GM18511 (cell line): ENCODE results near the gene ARRDC4.

Experiments
- ATAC-seq: cut with Tn5 transposase; IDR thresholded peaks from one replicate; pipeline ENCODE4 v1.9.1; 2021; ENCODE audit warnings: mild to moderate bottlenecking, moderate library complexity; ENCODE audit not compliant: unreplicated experiment

The ARRDC4 gene, protein sequence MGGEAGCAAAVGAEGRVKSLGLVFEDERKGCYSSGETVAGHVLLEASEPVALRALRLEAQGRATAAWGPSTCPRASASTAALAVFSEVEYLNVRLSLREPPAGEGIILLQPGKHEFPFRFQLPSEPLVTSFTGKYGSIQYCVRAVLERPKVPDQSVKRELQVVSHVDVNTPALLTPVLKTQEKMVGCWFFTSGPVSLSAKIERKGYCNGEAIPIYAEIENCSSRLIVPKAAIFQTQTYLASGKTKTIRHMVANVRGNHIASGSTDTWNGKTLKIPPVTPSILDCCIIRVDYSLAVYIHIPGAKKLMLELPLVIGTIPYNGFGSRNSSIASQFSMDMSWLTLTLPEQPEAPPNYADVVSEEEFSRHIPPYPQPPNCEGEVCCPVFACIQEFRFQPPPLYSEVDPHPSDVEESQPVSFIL

DNA sequence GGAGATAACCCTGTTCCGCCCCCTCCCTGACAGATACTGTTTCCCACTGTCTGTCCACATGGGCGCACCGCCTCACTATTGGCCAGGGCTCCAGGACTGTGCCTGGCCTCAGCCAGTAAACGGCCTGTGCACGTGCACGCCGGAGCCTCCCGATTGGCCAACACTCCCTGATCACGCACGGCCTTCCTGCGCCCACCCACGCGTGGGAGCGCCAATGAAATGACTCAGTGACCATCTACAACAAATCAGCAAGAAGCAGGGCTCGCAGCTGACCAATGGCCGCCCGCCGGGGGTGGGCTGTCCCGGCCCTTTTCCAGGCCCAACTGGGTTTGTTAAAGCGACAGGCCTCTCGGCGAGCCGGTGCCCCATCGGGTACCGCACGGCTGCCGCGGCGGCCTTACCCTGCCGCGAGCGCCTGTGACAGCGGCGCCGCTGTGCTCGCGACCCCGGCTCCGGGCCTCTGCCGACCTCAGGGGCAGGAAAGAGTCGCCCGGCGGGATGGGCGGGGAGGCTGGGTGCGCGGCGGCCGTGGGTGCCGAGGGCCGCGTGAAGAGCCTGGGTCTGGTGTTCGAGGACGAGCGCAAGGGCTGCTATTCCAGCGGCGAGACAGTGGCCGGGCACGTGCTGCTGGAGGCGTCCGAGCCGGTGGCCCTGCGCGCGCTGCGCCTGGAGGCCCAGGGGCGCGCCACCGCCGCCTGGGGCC is at the start of gene ARRDC4:
Gene ARRDC4, plus strand, starts transcription at position 340 of the 703 bp plus-strand sequence. Its CDS starts 159 bp downstream, at position 499.
- peak; percentile 72 for ATAC-seq

DNA sequence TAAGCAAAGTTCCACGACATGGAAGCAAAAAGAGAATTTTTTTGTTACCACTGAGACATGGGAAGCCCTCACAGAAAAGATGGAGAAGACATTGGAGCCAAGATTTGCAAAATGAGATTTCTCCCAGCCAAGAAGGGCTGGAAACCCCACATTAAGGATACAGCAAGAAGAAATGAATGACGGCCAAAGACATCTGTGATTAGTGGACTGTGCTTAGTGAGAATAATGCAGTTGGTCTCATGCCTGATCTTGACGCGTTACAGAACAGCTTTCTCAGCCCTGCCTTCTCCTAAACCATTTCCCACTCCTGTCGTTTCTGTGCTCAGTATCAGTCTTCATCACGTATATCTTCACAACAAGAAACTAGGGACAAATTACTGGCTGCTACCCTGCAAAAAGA is 45.8 kb upstream of the ARRDC4 start:
- ATAC-seq, result no peak

DNA sequence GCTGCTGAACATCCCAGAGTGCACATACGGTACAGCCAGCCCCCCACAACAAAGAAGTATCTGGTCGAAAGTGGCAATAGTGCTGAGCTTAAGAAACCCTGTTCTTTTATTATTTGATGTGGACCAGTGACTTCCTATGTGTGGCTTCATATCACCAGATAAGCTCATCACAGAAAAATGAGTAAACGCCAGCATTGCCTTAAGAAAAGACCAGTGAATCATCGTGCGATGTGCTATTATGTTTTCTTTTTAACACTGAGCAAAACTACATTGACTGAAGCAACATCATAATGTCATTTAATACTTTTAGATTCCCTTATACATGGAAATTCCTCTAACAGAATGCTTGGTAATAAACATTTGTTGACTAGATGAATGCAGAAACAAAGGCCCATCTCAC is 45.2 kb upstream of the ARRDC4 start:
- ATAC-seq, result no peak

DNA sequence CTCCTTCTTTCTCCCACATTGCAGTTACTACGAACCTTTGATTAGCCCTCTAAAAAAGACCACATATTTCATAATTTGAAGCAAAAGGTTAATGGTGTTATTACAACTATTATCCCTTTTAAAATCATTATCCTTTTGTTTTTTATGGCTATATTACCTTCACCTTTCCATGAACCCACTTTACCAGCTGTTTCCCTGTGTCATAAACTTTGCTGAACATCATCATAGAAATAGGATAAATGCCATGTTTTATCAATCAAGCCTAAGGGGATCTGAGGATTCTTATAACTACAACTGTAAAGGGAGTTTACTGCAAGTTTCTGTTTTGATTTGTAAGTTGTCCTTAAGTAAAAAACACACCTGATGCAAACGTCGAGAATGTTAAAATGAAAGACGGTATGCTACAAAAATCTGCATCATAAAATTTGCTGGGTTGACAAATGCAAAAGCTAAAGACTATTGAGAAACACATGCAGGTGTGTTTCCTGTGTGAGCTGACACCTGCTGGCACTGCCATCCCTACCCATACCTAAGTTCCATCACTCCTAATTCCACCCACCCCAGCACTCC is 39.1 kb upstream of the ARRDC4 start:
- ATAC-seq, result no peak

DNA sequence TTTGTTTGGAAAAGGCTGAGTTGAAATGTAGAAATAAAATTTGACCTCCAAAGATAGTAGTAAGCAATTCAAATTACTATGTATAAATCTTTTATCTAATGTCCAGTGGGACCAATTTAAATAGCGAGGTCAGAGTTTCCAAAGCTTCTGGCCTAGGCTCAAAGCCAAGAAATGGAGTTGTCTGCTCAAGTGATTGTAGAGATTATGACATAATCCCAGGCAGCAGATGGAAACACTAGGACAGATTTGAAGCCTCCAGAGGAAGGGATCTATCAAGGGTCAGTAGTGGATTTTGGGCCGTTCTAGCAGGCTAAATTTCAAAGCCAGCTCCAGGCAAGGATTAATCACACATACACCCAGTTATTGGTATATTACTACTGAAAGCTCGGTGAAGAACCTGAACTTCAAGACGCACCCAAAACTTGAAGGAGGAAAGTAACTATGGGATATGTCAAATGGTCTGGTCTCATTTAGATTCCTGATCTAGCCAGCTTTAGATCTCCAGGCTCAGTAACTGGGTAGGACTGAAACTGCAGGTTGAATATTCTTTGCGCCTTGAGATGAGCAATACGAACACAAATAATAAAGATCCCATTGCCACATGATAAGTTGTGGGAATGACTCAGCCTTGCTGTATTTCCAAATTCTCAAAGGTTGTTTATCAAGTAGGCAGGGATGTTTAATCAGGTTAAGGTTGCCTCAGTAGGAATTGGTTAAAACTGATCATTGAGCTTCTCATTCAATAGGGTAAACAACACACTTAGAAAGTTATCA is 30.9 kb upstream of the ARRDC4 start:
- ATAC-seq, result no peak

DNA sequence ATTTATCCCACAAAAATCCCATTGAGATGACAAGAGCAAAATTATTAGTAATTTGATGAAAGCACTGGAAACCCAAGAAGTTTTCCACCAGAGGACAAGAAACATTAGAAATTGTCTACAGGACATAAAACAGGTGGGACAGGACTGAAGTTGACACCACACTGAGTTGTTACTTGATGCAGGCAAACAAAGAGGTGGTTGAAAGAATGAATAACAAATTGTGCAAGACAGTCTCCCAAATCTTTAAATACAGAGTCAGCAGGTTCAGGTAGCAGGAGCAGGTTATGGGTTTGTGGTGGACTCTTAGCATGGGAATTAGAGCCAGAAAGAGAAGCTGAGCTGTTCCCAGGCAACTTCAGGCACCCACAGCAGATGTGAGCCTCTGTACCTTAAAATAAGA is 30.3 kb upstream of the ARRDC4 start:
- no peak for ATAC-seq

DNA sequence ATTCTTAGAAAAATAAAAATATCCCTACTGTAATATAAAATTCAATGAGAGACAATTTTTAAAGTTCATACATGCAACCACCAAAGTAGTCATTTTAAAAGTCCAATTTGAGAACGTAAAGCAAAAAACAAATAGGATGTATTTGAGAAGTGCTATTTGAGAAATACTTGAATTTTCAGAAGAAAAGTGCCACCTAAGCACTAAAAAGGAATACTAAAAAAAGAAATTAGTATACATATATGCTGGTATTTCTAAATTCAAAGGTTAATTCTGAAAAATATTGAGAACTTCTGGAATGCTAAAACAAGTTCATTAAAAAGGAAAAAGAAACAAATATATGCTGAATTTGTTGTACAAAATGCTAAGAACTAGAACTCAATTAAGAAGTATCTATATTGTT is 29.2 kb upstream of the ARRDC4 start:
- ATAC-seq, result no peak

DNA sequence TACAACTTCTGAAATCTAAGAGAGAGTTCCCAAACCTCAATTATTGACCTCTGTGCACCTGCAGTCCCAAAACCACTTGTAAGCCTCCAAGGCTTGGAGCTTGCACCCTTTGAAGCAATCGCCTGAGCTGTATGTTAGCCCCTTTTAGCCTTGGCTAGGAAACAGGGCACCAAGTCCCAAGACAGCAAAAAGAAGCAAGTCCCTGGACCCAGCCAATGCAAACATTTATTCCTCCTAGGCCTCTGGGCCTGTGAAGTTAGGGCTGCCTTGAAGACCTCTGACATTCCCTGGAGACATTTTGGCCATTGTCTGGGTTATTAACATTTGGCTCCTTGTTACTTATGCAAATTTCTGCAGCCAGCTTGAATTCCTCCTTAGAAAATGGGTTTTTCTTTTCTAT is 26.9 kb upstream of the ARRDC4 start:
- no peak for ATAC-seq

DNA sequence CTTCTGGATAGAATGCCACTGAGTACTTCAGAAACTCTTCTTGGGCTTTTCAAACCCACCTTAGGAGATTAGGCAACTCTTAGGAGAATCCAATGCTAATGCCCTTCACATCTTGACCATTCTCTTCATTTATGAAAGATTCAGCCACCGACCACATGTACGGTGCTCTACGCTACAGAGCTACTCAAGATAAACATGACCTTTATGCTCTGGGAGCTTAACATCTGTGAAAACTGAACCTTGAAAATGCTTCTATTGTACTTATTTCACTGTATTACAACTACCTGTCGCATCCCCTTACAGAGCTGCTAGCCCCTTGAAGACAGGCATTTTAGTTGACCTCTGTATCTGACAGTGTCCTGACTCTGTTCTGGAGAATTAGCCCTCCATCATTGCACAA is 19.5 kb upstream of the ARRDC4 start:
- ATAC-seq, result no peak

DNA sequence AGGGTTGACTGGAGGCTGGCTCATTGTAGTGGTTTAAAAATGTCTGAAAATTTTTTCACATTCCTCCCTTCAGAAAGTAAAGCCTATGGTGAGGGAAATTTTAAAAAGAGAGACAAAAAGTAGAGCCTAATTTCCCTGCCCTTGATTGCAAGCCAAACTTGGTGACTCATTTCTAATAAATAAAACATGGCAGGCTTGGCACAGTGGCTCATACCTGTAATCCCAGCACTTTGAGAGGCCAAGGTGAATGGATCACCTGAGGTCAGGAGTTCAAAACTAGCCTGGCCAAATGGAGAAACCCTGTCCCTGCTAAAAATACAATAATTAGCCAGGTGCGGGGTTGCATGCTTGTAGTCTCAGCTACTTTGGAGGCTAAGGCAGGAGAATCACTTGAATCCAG is 18.9 kb upstream of the ARRDC4 start:
- ATAC-seq, result no peak

DNA sequence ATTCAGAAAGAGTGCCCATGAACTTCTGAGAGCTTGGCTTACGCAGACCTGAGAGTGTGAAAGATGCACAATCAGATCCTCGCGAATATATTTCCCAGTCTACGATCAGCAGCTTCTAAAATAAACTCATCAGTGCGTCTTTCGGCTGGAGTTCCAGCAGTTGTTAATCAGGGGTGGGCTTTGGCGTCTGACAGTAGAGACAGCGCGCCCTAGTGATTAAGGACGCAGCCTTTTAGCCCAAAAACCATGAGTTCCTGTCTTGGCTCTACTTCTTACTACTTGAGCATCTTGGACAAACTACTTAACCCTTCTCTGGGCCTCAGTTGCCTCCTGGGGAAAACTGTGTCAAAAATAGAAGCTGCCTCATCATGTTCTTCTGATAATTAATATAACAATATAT is 15.8 kb upstream of the ARRDC4 start:
- ATAC-seq, result no peak

DNA sequence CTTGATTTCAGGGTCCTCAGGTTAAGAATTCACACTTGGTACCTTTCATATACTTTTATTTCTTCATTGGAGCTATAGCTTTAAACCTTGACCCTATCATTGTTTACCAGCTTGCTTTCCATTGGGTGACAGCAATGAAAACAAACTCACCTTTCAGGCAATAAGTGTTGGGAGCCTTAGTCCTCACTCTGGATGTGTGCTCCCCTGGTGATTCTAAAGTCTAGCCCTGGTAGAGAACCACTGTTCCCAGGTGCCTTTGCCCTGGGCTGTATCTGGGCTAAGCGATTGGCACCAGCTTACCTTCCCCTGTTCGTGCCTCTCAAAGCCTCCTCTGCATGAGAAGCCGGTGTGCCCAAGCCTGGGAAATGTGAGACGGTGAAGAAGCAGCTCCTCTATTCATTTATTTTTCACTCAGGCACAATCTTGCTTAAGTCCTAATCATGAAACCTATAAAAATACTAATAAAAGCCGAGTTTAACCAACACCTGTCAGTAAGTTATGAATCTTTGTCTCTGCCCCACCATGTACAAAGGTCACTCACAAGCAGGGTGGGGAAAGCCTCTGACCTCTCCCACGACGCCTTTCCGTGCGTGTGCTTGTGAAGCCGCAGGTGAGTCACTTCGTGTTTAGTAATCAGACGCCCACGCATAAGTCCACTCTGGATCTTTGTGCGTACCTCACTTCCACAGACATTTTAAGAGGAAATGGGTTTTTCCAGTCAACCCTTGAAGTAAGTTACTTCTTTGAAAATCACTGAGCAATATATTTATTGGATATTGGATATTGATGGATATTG is 12.8 kb upstream of the ARRDC4 start:
- no peak for ATAC-seq

DNA sequence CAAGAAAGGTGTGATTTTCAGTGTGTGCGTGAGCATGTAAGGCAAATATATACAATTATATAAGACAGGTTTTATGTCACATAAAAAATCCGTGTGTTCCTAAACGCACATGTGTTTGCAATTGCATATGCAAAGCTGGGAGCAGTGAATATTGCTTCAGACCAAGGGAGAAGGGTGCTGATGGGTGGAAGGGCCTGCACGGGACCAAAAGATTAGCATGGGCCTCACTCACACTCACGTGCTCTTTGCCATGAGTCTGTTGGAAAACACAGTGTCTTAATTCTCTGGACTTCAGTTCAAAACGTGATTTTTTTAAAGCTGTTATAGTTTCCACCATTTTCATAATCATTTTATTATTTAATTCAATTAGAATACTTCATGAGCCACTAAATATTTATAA is 7.2 kb upstream of the ARRDC4 start:
- no peak for ATAC-seq

DNA sequence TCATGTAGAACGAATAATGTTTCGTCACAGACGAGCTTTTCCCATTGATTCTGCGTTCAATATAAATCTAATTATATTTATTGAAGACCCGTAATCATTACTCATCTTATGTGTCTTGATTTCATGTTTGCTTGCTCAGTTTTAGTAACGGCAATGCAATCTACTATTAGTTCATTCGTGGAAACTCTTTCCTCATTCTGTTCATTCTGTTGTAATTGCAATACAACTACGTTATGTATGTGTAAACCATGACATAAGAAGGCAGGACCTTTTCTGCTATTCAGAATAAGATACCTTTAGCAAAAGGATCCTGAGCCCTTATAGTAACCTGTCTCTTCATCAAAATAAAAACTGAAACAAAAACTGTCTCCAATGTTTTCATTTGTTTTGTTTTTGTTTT is 6.8 kb upstream of the ARRDC4 start:
- no peak for ATAC-seq

DNA sequence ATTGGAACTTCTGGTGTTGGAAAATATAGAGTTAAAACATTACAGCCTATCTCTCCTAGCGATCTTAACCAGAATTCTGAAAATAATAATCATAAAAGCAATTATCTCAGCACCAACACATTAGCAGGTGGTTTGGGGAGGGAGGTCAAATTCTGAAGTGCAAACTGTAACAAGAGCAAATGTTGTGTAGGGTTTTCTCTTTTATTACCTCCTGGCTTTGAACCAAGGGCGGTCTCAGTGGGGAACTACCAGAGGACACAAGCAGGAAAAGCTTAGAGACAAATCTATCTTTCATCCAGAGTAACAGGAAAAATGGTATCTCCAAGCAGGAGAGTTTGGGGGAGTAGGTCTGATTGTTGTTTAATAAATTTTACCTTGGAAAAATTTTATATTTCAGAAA is 5.5 kb upstream of the ARRDC4 start:
- no peak for ATAC-seq

DNA sequence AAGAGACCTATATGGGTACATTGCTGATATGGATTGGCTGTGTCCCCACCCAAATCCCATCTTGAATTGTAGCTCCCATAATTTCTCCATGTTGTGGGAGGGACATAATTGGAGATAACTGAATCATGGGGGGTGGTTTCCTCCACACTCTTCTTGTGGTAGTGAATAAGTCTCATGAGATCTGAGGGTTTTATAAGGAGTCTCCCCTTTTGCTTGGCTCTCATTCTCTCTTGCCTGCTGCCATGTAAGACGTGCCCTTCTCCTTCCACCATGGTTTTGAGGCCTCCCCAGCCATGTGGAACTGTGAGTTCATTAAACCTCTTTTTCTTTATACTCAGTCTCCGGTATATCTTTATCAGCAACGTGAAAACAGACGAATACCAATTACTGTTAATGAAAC is 5.0 kb upstream of the ARRDC4 start:
- no peak for ATAC-seq

DNA sequence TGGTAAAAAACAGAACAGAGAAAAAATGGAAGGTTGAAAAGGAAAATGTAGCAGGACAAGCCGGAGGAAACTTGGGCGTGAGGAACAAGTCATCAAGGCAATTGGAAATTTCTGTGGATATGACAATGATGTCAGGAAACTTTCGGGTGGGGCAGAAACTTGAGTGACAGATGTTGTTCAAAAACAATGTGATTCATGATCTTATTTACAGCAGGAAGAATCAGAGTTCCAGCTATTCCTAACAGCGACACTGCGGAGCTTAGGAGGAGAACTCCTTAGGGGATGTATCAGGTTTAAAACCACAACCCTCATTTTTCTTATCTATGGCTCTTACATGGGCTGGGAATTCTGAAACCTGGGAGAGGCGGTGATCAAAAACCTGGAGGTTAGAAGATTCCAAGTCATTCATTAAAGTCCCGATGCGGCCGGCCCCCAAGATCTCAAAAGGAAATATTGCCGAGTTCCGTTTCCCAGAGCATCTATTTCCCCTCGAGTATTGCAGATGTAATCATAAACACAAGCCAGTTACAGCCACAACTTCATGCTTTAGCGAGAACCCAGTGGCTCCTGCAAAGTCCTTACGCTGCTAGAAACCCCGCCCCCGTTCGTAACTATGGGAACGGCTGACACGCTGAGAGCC is 659 bp upstream of the ARRDC4 start:
- ATAC-seq, result no peak

DNA sequence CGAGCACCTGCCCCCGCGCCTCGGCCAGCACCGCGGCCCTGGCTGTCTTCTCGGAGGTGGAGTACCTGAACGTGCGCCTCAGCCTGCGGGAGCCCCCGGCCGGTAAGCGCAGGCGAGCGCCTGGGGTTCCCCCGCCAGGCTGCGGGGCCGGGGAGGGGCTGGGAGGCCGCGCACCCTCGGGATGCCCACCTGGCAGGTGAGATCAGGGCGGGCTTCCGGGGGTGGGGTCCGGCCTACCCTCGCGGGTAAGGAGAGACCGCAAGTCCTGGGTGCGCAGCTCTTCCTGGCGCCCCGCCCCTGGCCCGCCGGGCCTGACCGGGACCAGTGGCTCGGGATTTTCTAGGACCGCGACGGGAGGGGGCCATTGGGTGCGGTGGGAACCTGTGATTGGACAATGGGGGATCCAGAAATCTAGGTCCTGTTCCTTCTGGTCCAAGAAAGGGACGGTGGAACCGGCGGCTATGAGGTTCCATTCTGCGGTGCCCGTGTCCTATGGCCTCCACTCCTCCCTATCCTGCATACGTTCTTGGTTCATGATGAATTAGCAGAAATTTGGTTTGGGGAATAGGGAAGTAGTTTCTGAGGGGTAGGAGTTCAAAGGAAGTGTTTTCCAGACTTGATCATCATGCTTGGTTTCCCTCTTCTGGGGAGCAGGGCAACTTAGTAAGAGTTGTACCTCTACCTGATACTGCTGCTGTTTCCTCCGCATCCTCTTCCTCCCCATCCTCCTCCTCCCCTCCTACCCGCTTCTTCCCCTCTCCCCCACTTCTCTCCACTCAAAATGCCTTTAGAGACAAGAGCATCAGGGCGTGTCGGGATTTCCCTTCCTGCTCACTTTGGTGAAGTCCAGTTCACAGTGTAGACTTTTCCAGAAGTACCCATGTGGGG is 808 bp downstream of the ARRDC4 start:
- ATAC-seq, result no peak

DNA sequence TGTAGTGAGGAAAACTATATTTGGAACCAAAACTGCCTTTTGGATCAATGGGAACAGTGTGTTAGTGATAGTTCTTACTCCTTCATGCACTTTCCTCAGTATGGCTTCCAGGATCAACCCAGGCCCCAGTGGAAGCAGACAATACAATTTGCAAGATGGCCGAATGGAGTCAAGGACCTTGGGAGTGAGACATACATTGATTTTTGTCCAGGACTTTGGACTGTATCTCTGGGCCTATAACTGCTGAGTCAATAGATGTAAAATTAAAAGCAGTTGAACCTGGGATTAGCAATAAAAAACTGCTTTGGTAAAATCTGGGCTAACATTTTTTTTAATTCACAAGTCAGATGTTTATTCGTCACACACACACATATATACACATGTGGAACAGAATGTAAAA is 1.8 kb downstream of the ARRDC4 start:
- no peak for ATAC-seq
